ENCODE results near the gene DISP1.

DISP1 gene

GRCh38 chr1:222814536-222815439, at the start of gene DISP1:
Gene DISP1, plus strand, starts transcription at chr1:222815039. Its CDS starts 127,785 bp downstream, at chr1:222942824.
- peak; percentile 54 for DNase-seq (ENCODE audit: low read depth, low spot score)

GRCh38 chr1:222767152-222767571, 47.7 kb upstream of the DISP1 start:
- Histone ChIP-seq H3K27me3 (ENCODE audit: insufficient read depth, insufficient read length) (no peaks in the 10 kb centered on the region), H3K4me1 (ENCODE audit: insufficient read depth, insufficient read length) (no peaks in the 10 kb centered on the region), H3K9me3 (ENCODE audit: insufficient read depth, low read length) (peaks cover 24% of the 10 kb centered on the region), H3K36me3 (ENCODE audit: insufficient read depth, insufficient read length, low read length) (no peaks in the 10 kb centered on the region), H3K4me3 (ENCODE audit: insufficient read length, low read depth) (no peak overlapping the region), H3K9ac (ENCODE audit: insufficient read length, low read depth) (no peak overlapping the region)
- no peak for DNase-seq (ENCODE audit: low read depth, low spot score)
- TF ChIP-seq SUZ12 (IDR thresholded peaks at IDR 0.05; ENCODE audit: extremely low read depth, insufficient read depth, insufficient read length) = no peak
- no peak for TF ChIP-seq ZNF274 (IDR thresholded peaks at IDR 0.05; ENCODE audit: low read depth, low read length)
- no peak for TF ChIP-seq YY1 (IDR thresholded peaks at IDR 0.05; ENCODE audit: insufficient read depth, insufficient read length)

More at GRCh38 chr1:222814536-222815439, at the start of gene DISP1:
- Histone ChIP-seq H3K4me3 (ENCODE audit: insufficient read length, low read depth) (peak within 1 kb of the TSS; percentile 87), H3K4me1 (ENCODE audit: insufficient read depth, insufficient read length) (no peaks in the 10 kb centered on the region), H3K9me3 (ENCODE audit: insufficient read depth, low read length) (no peaks in the 10 kb centered on the region), H3K27me3 (ENCODE audit: insufficient read depth, insufficient read length) (peaks cover 17% of the 10 kb centered on the region), H3K36me3 (ENCODE audit: insufficient read depth, insufficient read length, low read length) (no peaks in the 10 kb centered on the region), H3K9ac (ENCODE audit: insufficient read length, low read depth) (peak within 1 kb of the TSS; percentile 93)
- TF ChIP-seq ZNF274 (IDR thresholded peaks at IDR 0.05; ENCODE audit: low read depth, low read length) (no peak), YY1 (IDR thresholded peaks at IDR 0.05; ENCODE audit: insufficient read depth, insufficient read length) (no peak), SUZ12 (IDR thresholded peaks at IDR 0.05; ENCODE audit: extremely low read depth, insufficient read depth, insufficient read length) (no peak)

GRCh38 chr1:222768592-222768991, 46.2 kb upstream of the DISP1 start:
- Histone ChIP-seq H3K4me3 (ENCODE audit: insufficient read length, low read depth) (no peak overlapping the region), H3K4me1 (ENCODE audit: insufficient read depth, insufficient read length) (no peaks in the 10 kb centered on the region), H3K27me3 (ENCODE audit: insufficient read depth, insufficient read length) (no peaks in the 10 kb centered on the region), H3K36me3 (ENCODE audit: insufficient read depth, insufficient read length, low read length) (no peaks in the 10 kb centered on the region), H3K9me3 (ENCODE audit: insufficient read depth, low read length) (peaks cover 24% of the 10 kb centered on the region), H3K9ac (ENCODE audit: insufficient read length, low read depth) (no peak overlapping the region)
- no peak for TF ChIP-seq ZNF274 (IDR thresholded peaks at IDR 0.05; ENCODE audit: low read depth, low read length)
- TF ChIP-seq YY1 (IDR thresholded peaks at IDR 0.05; ENCODE audit: insufficient read depth, insufficient read length) = no peak
- no peak for TF ChIP-seq SUZ12 (IDR thresholded peaks at IDR 0.05; ENCODE audit: extremely low read depth, insufficient read depth, insufficient read length)
- DNase-seq (ENCODE audit: low read depth, low spot score) = no peak

GRCh38 chr1:222769181-222769580, 45.7 kb upstream of the DISP1 start:
- Histone ChIP-seq H3K9me3 (ENCODE audit: insufficient read depth, low read length) (peaks cover 24% of the 10 kb centered on the region), H3K36me3 (ENCODE audit: insufficient read depth, insufficient read length, low read length) (no peaks in the 10 kb centered on the region), H3K4me3 (ENCODE audit: insufficient read length, low read depth) (no peak overlapping the region), H3K9ac (ENCODE audit: insufficient read length, low read depth) (no peak overlapping the region), H3K27me3 (ENCODE audit: insufficient read depth, insufficient read length) (no peaks in the 10 kb centered on the region), H3K4me1 (ENCODE audit: insufficient read depth, insufficient read length) (no peaks in the 10 kb centered on the region)
- peak; percentile 50 for DNase-seq (ENCODE audit: low read depth, low spot score)
- TF ChIP-seq SUZ12 (IDR thresholded peaks at IDR 0.05; ENCODE audit: extremely low read depth, insufficient read depth, insufficient read length) (no peak), ZNF274 (IDR thresholded peaks at IDR 0.05; ENCODE audit: low read depth, low read length) (no peak), YY1 (IDR thresholded peaks at IDR 0.05; ENCODE audit: insufficient read depth, insufficient read length) (no peak)

GRCh38 chr1:222769971-222770620, 44.7 kb upstream of the DISP1 start:
- Histone ChIP-seq H3K9me3 (ENCODE audit: insufficient read depth, low read length) (peaks cover 24% of the 10 kb centered on the region), H3K4me1 (ENCODE audit: insufficient read depth, insufficient read length) (no peaks in the 10 kb centered on the region), H3K27me3 (ENCODE audit: insufficient read depth, insufficient read length) (no peaks in the 10 kb centered on the region), H3K4me3 (ENCODE audit: insufficient read length, low read depth) (no peak overlapping the region), H3K36me3 (ENCODE audit: insufficient read depth, insufficient read length, low read length) (no peaks in the 10 kb centered on the region), H3K9ac (ENCODE audit: insufficient read length, low read depth) (no peak overlapping the region)
- no peak for DNase-seq (ENCODE audit: low read depth, low spot score)
- TF ChIP-seq YY1 (IDR thresholded peaks at IDR 0.05; ENCODE audit: insufficient read depth, insufficient read length) = no peak
- no peak for TF ChIP-seq SUZ12 (IDR thresholded peaks at IDR 0.05; ENCODE audit: extremely low read depth, insufficient read depth, insufficient read length)
- no peak for TF ChIP-seq ZNF274 (IDR thresholded peaks at IDR 0.05; ENCODE audit: low read depth, low read length)

GRCh38 chr1:222772996-222773379, 41.9 kb upstream of the DISP1 start:
- no peak for DNase-seq (ENCODE audit: low read depth, low spot score)
- Histone ChIP-seq H3K27me3 (ENCODE audit: insufficient read depth, insufficient read length) (no peaks in the 10 kb centered on the region), H3K4me1 (ENCODE audit: insufficient read depth, insufficient read length) (no peaks in the 10 kb centered on the region), H3K36me3 (ENCODE audit: insufficient read depth, insufficient read length, low read length) (no peaks in the 10 kb centered on the region), H3K9me3 (ENCODE audit: insufficient read depth, low read length) (peaks cover 20% of the 10 kb centered on the region), H3K4me3 (ENCODE audit: insufficient read length, low read depth) (no peak overlapping the region), H3K9ac (ENCODE audit: insufficient read length, low read depth) (no peak overlapping the region)
- TF ChIP-seq ZNF274 (IDR thresholded peaks at IDR 0.05; ENCODE audit: low read depth, low read length) (no peak), YY1 (IDR thresholded peaks at IDR 0.05; ENCODE audit: insufficient read depth, insufficient read length) (no peak), SUZ12 (IDR thresholded peaks at IDR 0.05; ENCODE audit: extremely low read depth, insufficient read depth, insufficient read length) (no peak)

GRCh38 chr1:222777463-222777862, 37.4 kb upstream of the DISP1 start:
- no peak for DNase-seq (ENCODE audit: low read depth, low spot score)
- Histone ChIP-seq H3K4me3 (ENCODE audit: insufficient read length, low read depth) (no peak overlapping the region), H3K9me3 (ENCODE audit: insufficient read depth, low read length) (no peaks in the 10 kb centered on the region), H3K27me3 (ENCODE audit: insufficient read depth, insufficient read length) (no peaks in the 10 kb centered on the region), H3K4me1 (ENCODE audit: insufficient read depth, insufficient read length) (no peaks in the 10 kb centered on the region), H3K9ac (ENCODE audit: insufficient read length, low read depth) (no peak overlapping the region), H3K36me3 (ENCODE audit: insufficient read depth, insufficient read length, low read length) (no peaks in the 10 kb centered on the region)
- TF ChIP-seq YY1 (IDR thresholded peaks at IDR 0.05; ENCODE audit: insufficient read depth, insufficient read length) = no peak
